ENCODE measurements around the gene TLR6.

TLR6 gene

GRCh38 chr4:38834570-38834969 is 22.0 kb downstream of the TLR6 start:
- ATAC-seq, result no peak
- no peak for TF ChIP-seq ZNF8 (CRISPR knock-in tag; IDR thresholded peaks at IDR 0.05)
- no peak for TF ChIP-seq ZC3H10 (CRISPR knock-in tag; IDR thresholded peaks at IDR 0.05)
- no peak for TF ChIP-seq BACH2 (CRISPR knock-in tag; IDR thresholded peaks at IDR 0.05; ENCODE audit: borderline replicate concordance)
- TF ChIP-seq GLIS3 (CRISPR knock-in tag; IDR thresholded peaks at IDR 0.05), result no peak
- TF ChIP-seq, protein P1, sequence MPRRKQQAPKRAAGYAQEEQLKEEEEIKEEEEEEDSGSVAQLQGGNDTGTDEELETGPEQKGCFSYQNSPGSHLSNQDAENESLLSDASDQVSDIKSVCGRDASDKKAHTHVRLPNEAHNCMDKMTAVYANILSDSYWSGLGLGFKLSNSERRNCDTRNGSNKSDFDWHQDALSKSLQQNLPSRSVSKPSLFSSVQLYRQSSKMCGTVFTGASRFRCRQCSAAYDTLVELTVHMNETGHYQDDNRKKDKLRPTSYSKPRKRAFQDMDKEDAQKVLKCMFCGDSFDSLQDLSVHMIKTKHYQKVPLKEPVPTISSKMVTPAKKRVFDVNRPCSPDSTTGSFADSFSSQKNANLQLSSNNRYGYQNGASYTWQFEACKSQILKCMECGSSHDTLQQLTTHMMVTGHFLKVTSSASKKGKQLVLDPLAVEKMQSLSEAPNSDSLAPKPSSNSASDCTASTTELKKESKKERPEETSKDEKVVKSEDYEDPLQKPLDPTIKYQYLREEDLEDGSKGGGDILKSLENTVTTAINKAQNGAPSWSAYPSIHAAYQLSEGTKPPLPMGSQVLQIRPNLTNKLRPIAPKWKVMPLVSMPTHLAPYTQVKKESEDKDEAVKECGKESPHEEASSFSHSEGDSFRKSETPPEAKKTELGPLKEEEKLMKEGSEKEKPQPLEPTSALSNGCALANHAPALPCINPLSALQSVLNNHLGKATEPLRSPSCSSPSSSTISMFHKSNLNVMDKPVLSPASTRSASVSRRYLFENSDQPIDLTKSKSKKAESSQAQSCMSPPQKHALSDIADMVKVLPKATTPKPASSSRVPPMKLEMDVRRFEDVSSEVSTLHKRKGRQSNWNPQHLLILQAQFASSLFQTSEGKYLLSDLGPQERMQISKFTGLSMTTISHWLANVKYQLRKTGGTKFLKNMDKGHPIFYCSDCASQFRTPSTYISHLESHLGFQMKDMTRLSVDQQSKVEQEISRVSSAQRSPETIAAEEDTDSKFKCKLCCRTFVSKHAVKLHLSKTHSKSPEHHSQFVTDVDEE (CRISPR knock-in tag; IDR thresholded peaks at IDR 0.05), result no peak
- TF ChIP-seq, protein P2, sequence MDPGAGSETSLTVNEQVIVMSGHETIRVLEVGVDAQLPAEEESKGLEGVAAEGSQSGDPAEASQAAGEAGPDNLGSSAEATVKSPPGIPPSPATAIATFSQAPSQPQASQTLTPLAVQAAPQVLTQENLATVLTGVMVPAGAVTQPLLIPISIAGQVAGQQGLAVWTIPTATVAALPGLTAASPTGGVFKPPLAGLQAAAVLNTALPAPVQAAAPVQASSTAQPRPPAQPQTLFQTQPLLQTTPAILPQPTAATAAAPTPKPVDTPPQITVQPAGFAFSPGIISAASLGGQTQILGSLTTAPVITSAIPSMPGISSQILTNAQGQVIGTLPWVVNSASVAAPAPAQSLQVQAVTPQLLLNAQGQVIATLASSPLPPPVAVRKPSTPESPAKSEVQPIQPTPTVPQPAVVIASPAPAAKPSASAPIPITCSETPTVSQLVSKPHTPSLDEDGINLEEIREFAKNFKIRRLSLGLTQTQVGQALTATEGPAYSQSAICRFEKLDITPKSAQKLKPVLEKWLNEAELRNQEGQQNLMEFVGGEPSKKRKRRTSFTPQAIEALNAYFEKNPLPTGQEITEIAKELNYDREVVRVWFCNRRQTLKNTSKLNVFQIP (CRISPR knock-in tag; IDR thresholded peaks at IDR 0.05; ENCODE audit: borderline replicate concordance, low read depth), result no peak
- TF ChIP-seq SNAI2 (CRISPR knock-in tag; IDR thresholded peaks at IDR 0.05), result no peak

DNA sequence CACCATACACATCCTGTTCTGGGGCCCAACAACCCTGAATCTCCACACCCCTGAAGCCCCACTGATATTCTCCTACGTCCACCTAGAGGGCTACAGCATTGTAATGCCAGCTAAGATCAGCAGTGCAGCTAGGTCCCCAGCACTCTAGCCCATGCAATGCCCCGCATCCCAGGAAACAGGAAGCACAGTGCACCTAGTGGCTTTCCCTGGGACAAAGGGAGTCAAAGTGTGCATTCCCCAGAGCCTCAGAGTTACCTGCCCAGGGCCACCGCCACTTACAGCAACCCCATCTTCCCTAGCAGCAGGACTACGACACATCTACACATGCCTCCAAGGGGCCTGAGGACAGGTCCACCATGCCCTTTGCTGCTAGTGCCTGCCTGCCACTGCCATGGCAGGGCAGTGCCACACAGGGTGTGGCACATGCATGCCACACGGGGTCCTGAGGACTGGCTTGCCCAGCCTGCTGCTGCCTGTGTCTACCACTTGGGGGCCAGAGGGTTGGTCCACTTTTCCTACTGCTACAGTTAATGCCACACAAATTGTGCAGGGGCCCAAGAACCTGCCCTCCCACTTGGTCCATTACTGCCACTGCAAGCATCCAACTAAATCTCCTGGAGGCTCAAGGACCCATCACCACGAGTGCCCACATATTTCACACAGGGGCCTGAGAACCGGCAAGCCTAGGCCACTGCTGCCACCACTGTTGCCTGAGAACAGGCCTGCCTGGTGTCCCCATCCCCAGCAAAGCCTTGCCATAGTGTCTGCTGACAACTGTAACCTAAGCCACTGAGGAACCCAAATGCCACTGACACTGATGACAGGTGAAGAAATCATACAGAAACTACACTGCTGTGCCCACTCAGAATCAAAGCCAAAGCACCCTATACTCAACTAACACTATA is 23.7 kb downstream of the TLR6 start:
- TF ChIP-seq SNAI2 (CRISPR knock-in tag; IDR thresholded peaks at IDR 0.05) (no peak), PPARA (CRISPR knock-in tag; IDR thresholded peaks at IDR 0.05; ENCODE audit: borderline replicate concordance) (no peak), TOX (CRISPR knock-in tag; IDR thresholded peaks at IDR 0.05; ENCODE audit: borderline replicate concordance) (no peak), CSDC2 (CRISPR knock-in tag; IDR thresholded peaks at IDR 0.05) (no peak), ZNF70 (CRISPR knock-in tag; IDR thresholded peaks at IDR 0.05) (no peak), TCF4 (CRISPR knock-in tag; IDR thresholded peaks at IDR 0.05; ENCODE audit: borderline replicate concordance) (no peak), BACH2 (CRISPR knock-in tag; IDR thresholded peaks at IDR 0.05; ENCODE audit: borderline replicate concordance) (no peak), ZC3H10 (CRISPR knock-in tag; IDR thresholded peaks at IDR 0.05) (no peak), ARNTL (CRISPR knock-in tag; IDR thresholded peaks at IDR 0.05; ENCODE audit: borderline replicate concordance, low read depth) (no peak), ZFP3 (CRISPR knock-in tag; IDR thresholded peaks at IDR 0.05) (no peak), ZFP30 (CRISPR knock-in tag; IDR thresholded peaks at IDR 0.05) (no peak), GLIS3 (CRISPR knock-in tag; IDR thresholded peaks at IDR 0.05) (no peak)
- peak; percentile 42; the same call in 1 of the 3 replicates for ATAC-seq

DNA sequence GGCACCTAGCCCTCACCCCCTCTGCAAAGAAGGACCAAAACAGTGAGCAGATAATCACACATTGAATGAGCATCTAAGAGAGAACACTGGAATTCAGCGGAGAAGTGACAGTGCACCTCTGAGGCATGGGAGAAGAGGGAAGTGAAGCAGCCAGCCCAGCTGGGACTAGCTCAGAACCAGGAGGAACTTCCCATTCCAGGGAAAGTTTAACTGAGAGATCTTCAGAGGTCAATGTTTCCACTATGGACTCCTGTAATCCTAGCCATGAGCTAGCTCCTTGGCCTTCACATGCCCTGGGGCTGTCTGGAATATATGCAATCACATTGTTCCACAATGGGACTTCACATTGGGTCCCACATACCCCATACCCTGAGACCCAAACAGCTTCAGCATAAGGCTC is 24.4 kb downstream of the TLR6 start:
- no peak for ATAC-seq
- TF ChIP-seq ZFP3 (CRISPR knock-in tag; IDR thresholded peaks at IDR 0.05) (no peak), CSRNP3 (CRISPR knock-in tag; IDR thresholded peaks at IDR 0.05) (no peak), ZNF70 (CRISPR knock-in tag; IDR thresholded peaks at IDR 0.05) (no peak), ESRRG (CRISPR knock-in tag; IDR thresholded peaks at IDR 0.05) (no peak), TOX (CRISPR knock-in tag; IDR thresholded peaks at IDR 0.05; ENCODE audit: borderline replicate concordance) (no peak), ZC3H10 (CRISPR knock-in tag; IDR thresholded peaks at IDR 0.05) (no peak), ZFP30 (CRISPR knock-in tag; IDR thresholded peaks at IDR 0.05) (no peak), CSDC2 (CRISPR knock-in tag; IDR thresholded peaks at IDR 0.05) (no peak), TCF4 (CRISPR knock-in tag; IDR thresholded peaks at IDR 0.05; ENCODE audit: borderline replicate concordance) (no peak), SNAI2 (CRISPR knock-in tag; IDR thresholded peaks at IDR 0.05) (no peak)
- TF ChIP-seq, protein P2 (CRISPR knock-in tag; IDR thresholded peaks at IDR 0.05; ENCODE audit: borderline replicate concordance, low read depth), result no peak

- ATAC-seq, result no peak
- TF ChIP-seq TOX (CRISPR knock-in tag; IDR thresholded peaks at IDR 0.05; ENCODE audit: borderline replicate concordance) (no peak), OSR1 (CRISPR knock-in tag; IDR thresholded peaks at IDR 0.05) (no peak), ZNF8 (CRISPR knock-in tag; IDR thresholded peaks at IDR 0.05) (no peak), BACH2 (CRISPR knock-in tag; IDR thresholded peaks at IDR 0.05; ENCODE audit: borderline replicate concordance) (no peak), ZFP30 (CRISPR knock-in tag; IDR thresholded peaks at IDR 0.05) (no peak), ARNTL (CRISPR knock-in tag; IDR thresholded peaks at IDR 0.05; ENCODE audit: borderline replicate concordance, low read depth) (no peak), ZNF70 (CRISPR knock-in tag; IDR thresholded peaks at IDR 0.05) (no peak), PPARA (CRISPR knock-in tag; IDR thresholded peaks at IDR 0.05; ENCODE audit: borderline replicate concordance) (no peak), RARB (CRISPR knock-in tag; IDR thresholded peaks at IDR 0.05) (no peak), ESRRG (CRISPR knock-in tag; IDR thresholded peaks at IDR 0.05) (no peak)
- TF ChIP-seq, protein P3, sequence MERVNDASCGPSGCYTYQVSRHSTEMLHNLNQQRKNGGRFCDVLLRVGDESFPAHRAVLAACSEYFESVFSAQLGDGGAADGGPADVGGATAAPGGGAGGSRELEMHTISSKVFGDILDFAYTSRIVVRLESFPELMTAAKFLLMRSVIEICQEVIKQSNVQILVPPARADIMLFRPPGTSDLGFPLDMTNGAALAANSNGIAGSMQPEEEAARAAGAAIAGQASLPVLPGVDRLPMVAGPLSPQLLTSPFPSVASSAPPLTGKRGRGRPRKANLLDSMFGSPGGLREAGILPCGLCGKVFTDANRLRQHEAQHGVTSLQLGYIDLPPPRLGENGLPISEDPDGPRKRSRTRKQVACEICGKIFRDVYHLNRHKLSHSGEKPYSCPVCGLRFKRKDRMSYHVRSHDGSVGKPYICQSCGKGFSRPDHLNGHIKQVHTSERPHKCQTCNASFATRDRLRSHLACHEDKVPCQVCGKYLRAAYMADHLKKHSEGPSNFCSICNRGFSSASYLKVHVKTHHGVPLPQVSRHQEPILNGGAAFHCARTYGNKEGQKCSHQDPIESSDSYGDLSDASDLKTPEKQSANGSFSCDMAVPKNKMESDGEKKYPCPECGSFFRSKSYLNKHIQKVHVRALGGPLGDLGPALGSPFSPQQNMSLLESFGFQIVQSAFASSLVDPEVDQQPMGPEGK (CRISPR knock-in tag; IDR thresholded peaks at IDR 0.05; ENCODE audit: borderline replicate concordance), result no peak
Measured at GRCh38 chr4:38831653-38832052, 25.0 kb downstream of the TLR6 start.

Data from SK-N-SH treated with all-trans-retinoic acid at 6 μM for 48 hours (cell line).